IMR-90 (cell line): ENCODE data around the gene RHBDF1.

Source experiments
- BHLHE40 ChIP-seq: fragments of 150-350 bp; IDR thresholded peaks from 2 replicates; pipeline ENCODE4 v1.6.1; 2016; ENCODE audit warnings: mild to moderate bottlenecking, low read depth, low read length
- CEBPB ChIP-seq: IDR thresholded peaks from 2 replicates; pipeline ENCODE4 v1.6.1; 2012; ENCODE audit warnings: low read depth, low read length, improper control_type of control experiment
- CHD1 ChIP-seq: IDR thresholded peaks from 2 replicates; pipeline ENCODE4 v1.6.1; 2012; ENCODE audit warnings: low read depth, low read length, improper control_type of control experiment
- FOS ChIP-seq: fragments of 150-350 bp; IDR thresholded peaks from 2 replicates; pipeline ENCODE4 v1.6.1; 2016; ENCODE audit warnings: low read depth, low read length
- MAZ ChIP-seq: IDR thresholded peaks from 2 replicates; pipeline ENCODE4 v1.6.1; 2012; ENCODE audit warnings: low read depth, mild to moderate bottlenecking, low read length, improper control_type of control experiment, moderate library complexity, borderline replicate concordance
- MXI1 ChIP-seq: IDR thresholded peaks from 2 replicates; pipeline ENCODE4 v1.6.1; 2012; ENCODE audit warnings: low read depth, mild to moderate bottlenecking, low read length, moderate library complexity, borderline replicate concordance
- NFE2L2 ChIP-seq: fragments of 150-350 bp; IDR thresholded peaks from 2 replicates; pipeline ENCODE4 v1.6.1; 2016; ENCODE audit warnings: low read depth, mild to moderate bottlenecking, low read length
- POLR2A ChIP-seq: IDR thresholded peaks from 2 replicates; pipeline ENCODE4 v1.6.1; 2012; ENCODE audit warnings: mild to moderate bottlenecking, low read depth, low read length
- RAD21 ChIP-seq: IDR thresholded peaks from 2 replicates; pipeline ENCODE4 v1.6.1; 2012; ENCODE audit warnings: low read length, improper control_type of control experiment
- RFX5 ChIP-seq: IDR thresholded peaks from 2 replicates; pipeline ENCODE4 v1.8.0; 2012; ENCODE audit warnings: low read depth, mild to moderate bottlenecking, low read length, moderate library complexity
- SMC3 ChIP-seq: fragments of 150-350 bp; IDR thresholded peaks from 2 replicates; pipeline ENCODE4 v1.6.1; 2016; ENCODE audit warnings: low read depth, mild to moderate bottlenecking, antibody characterized with exemption, low read length, moderate library complexity
- TF ChIP-seq, protein P1 (sequence below): conservative IDR thresholded peaks from 2 replicates; pipeline ENCODE4 v1.5.1; 2012; ENCODE audit warnings: mild to moderate bottlenecking, low read depth, low read length, improper control_type of control experiment
- TF ChIP-seq, protein P2 (sequence below): fragments of 150-350 bp; IDR thresholded peaks from 2 replicates; pipeline ENCODE4 v1.6.1; 2017; ENCODE audit warnings: mild to moderate bottlenecking, antibody characterized with exemption, low read length, low read depth
- TF ChIP-seq, protein P3 (sequence below): fragments of 150-350 bp; IDR thresholded peaks from 2 replicates; pipeline ENCODE4 v1.6.1; 2016; ENCODE audit warnings: low read depth, mild to moderate bottlenecking, low read length, moderate library complexity, borderline replicate concordance

- TF ChIP-seq, protein P1, sequence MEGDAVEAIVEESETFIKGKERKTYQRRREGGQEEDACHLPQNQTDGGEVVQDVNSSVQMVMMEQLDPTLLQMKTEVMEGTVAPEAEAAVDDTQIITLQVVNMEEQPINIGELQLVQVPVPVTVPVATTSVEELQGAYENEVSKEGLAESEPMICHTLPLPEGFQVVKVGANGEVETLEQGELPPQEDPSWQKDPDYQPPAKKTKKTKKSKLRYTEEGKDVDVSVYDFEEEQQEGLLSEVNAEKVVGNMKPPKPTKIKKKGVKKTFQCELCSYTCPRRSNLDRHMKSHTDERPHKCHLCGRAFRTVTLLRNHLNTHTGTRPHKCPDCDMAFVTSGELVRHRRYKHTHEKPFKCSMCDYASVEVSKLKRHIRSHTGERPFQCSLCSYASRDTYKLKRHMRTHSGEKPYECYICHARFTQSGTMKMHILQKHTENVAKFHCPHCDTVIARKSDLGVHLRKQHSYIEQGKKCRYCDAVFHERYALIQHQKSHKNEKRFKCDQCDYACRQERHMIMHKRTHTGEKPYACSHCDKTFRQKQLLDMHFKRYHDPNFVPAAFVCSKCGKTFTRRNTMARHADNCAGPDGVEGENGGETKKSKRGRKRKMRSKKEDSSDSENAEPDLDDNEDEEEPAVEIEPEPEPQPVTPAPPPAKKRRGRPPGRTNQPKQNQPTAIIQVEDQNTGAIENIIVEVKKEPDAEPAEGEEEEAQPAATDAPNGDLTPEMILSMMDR, result no peak
- no peak for TF ChIP-seq POLR2A
- no peak for TF ChIP-seq MXI1
- TF ChIP-seq CHD1, result no peak
- TF ChIP-seq SMC3, result no peak
- no peak for TF ChIP-seq RAD21
- no peak for TF ChIP-seq MAZ
- TF ChIP-seq FOS, result no peak
- no peak for TF ChIP-seq CEBPB
- TF ChIP-seq BHLHE40, result no peak
- TF ChIP-seq NFE2L2, result no peak
- TF ChIP-seq RFX5, result no peak
- TF ChIP-seq, protein P2, sequence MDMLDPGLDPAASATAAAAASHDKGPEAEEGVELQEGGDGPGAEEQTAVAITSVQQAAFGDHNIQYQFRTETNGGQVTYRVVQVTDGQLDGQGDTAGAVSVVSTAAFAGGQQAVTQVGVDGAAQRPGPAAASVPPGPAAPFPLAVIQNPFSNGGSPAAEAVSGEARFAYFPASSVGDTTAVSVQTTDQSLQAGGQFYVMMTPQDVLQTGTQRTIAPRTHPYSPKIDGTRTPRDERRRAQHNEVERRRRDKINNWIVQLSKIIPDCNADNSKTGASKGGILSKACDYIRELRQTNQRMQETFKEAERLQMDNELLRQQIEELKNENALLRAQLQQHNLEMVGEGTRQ, result no peak
- TF ChIP-seq, protein P3, sequence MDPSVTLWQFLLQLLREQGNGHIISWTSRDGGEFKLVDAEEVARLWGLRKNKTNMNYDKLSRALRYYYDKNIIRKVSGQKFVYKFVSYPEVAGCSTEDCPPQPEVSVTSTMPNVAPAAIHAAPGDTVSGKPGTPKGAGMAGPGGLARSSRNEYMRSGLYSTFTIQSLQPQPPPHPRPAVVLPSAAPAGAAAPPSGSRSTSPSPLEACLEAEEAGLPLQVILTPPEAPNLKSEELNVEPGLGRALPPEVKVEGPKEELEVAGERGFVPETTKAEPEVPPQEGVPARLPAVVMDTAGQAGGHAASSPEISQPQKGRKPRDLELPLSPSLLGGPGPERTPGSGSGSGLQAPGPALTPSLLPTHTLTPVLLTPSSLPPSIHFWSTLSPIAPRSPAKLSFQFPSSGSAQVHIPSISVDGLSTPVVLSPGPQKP, result no peak
Observed at GRCh38 chr16:85407-85782, 13.0 kb upstream of the RHBDF1 start.
